Activated CD8-positive, alpha-beta T cell treated with anti-CD3 and anti-CD28 coated beads, Interleukin-2, amount 10 ng/mL, durations not matched to agents 7 days and 5 days (primary cell): ENCODE data around the gene AGPAT1. TPM values are rescaled to one million over a fixed set of nuclear protein-coding genes. Genes with fewer than 3 reads are reported as not detected.

Source experiments
- ATAC-seq: fragments of 150-1000 bp; cut with Tn5 transposase; one replicate; pipeline ENCODE4 v1.10.0; 2021; ENCODE audit warnings: moderate library complexity
- CTCF ChIA-PET: fragments of 350-600 bp; sonication (Branson Sonifier 250); formaldehyde crosslinking; loops from one replicate; lab custom pipeline; 2021; ENCODE audit warnings: antibody characterized with exemption; lab: Charles Lee
- POLR2A ChIA-PET: fragments of 350-600 bp; sonication (Branson Sonifier 250); formaldehyde crosslinking; loops from one replicate; lab custom pipeline; 2021; ENCODE audit warnings: antibody characterized with exemption; lab: Charles Lee
- DNase-seq: peaks from one replicate; pipeline ENCODE4 v3.0.0-alpha.2; 2020
- H3K27ac Mint-ChIP-seq: one replicate; pipeline ENCODE4 v1.8.0; 2021; ENCODE audit warnings: mild to moderate bottlenecking, mixed read lengths
- H3K27me3 Mint-ChIP-seq: one replicate; pipeline ENCODE4 v1.8.0; 2021; ENCODE audit warnings: low read depth, mixed read lengths
- H3K36me3 Mint-ChIP-seq: one replicate; pipeline ENCODE4 v1.8.0; 2021; ENCODE audit warnings: low read depth, mixed read lengths
- H3K4me1 Mint-ChIP-seq: one replicate; pipeline ENCODE4 v1.8.0; 2021; ENCODE audit warnings: low read depth, mixed read lengths
- H3K4me3 Mint-ChIP-seq: one replicate; pipeline ENCODE4 v1.8.0; 2021; ENCODE audit warnings: mild to moderate bottlenecking, mixed read lengths
- H3K9me3 Mint-ChIP-seq: one replicate; pipeline ENCODE4 v1.8.0; 2022; ENCODE audit warnings: mixed read lengths; ENCODE audit not compliant: insufficient read depth
- total RNA-seq, 2 experiments: library from RNA; stranded (reverse); gene quantifications; one replicate each; pipeline ENCODE4 v1.2.3, GENCODE V29; 2021

Gene AGPAT1
- total RNA-seq, 2 experiments from 2014 or later: 40.4 to 46.6 TPM

GRCh38 chr6:32176476-32177182 is 745 bp upstream of the AGPAT1 start:
- Mint-ChIP-seq H3K4me3 (peak overlapping the region; percentile 90), H3K4me1 (peaks cover 68% of the 10 kb centered on the region), H3K27me3 (no peaks in the 10 kb centered on the region), H3K9me3 (no peaks in the 10 kb centered on the region), H3K27ac (peak overlapping the region; percentile 92), H3K36me3 (peaks cover 21% of the 10 kb centered on the region)
- no peak for ATAC-seq
- no peak for DNase-seq
- POLR2A ChIA-PET: interaction anchor here (0.6 to 1.3 kb wide), 12 partner anchors 9 to 217 kb away, joined by 3 to 8 read pairs (median 4); partner anchors contain the start of genes GPSM3 and PBX2
- CTCF ChIA-PET: interaction anchor here (1.0 to 2.5 kb wide), 4 partner anchors 16 to 58 kb away, joined by 5 to 25 read pairs (median 8); partner anchors contain the start of genes ATF6B and GPSM3

GRCh38 chr6:32175322-32175710 is 568 bp downstream of the AGPAT1 start:
- Mint-ChIP-seq H3K36me3 (peaks cover 20% of the 10 kb centered on the region), H3K4me3 (peak overlapping the region; percentile 90), H3K27me3 (no peaks in the 10 kb centered on the region), H3K9me3 (no peaks in the 10 kb centered on the region), H3K4me1 (peaks cover 63% of the 10 kb centered on the region), H3K27ac (peak overlapping the region; percentile 76)
- ChIA-PET CTCF (no interaction called here), POLR2A (no interaction called here)
- DNase-seq (no peak), ATAC-seq (no peak)

- ChIA-PET CTCF (no interaction called here), POLR2A (interaction anchor here (0.5 kb wide), 1 partner anchor 22 kb away, joined by 4 read pairs; no protein-coding TSS in a partner anchor)
- peaks cover 55% of the 10 kb centered on the region for H3K4me1 Mint-ChIP-seq
- ATAC-seq: no peak
- H3K27ac Mint-ChIP-seq: no peak overlapping the region
- H3K27me3 Mint-ChIP-seq: no peaks in the 10 kb centered on the region
- H3K9me3 Mint-ChIP-seq: no peaks in the 10 kb centered on the region
- H3K36me3 Mint-ChIP-seq: peaks cover 24% of the 10 kb centered on the region
- peak overlapping the region; percentile 90 for H3K4me3 Mint-ChIP-seq
- no peak for DNase-seq
Observed at GRCh38 chr6:32174416-32174815, 1.5 kb downstream of the AGPAT1 start.

DNA sequence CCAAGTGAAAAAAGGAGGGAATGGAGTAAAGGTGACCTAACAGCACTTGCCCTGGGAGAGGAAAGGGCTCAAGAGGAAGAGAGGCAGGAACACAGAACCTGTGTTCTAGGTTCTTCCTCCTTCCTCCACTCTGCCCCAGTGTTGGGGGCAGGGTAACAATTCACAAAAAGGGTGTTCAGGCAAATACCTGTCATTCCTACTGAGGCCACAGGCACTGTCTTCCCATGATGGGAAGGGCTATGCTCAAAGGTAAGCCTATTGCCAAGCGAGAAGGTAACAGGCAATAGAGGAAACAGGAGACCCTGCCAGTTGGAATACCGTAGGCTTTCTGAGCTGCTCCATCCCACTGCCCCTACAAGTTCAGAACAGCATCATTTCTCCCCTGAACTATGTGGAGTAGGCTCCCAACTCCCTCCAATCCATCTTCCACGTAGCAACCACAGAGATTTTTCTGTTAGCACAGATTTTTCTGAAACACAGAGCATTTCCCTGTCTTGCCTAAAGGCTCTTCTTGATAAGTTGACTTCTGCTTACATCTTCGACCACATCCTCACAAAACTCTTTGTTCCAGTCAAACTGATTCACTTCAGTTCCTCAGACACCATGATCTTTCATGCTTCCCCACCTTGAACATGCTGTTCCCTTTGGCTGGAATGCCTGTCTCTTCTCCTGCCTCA is 2.7 kb downstream of the AGPAT1 start:
- no peak for ATAC-seq
- H3K4me3 Mint-ChIP-seq: no peak overlapping the region
- no peaks in the 10 kb centered on the region for H3K9me3 Mint-ChIP-seq
- no peaks in the 10 kb centered on the region for H3K27me3 Mint-ChIP-seq
- H3K4me1 Mint-ChIP-seq: peaks cover 46% of the 10 kb centered on the region
- ChIA-PET POLR2A (no interaction called here), CTCF (no interaction called here)
- peaks cover 23% of the 10 kb centered on the region for H3K36me3 Mint-ChIP-seq
- no peak for DNase-seq
- H3K27ac Mint-ChIP-seq: peak overlapping the region; percentile 4

DNA sequence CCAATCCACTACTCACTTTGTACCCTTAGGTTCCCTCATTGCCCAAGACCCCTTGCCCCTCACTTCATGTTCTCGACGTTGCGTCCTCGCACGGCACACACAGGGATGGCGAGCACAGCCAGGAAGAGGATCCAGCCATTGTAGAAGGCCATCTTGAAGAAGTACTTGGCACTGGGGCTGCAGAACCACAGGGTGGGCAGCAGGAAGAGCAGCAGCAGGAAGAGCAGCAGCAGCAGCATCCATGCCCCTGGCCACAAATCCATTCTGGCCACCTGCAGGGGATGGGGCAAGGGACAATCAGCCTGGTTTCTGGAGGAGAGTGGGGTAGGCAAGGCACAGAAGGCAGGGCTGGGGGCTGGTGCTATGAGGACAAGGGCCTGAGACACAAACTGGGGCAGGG is 4.7 kb downstream of the AGPAT1 start:
- Mint-ChIP-seq H3K27ac (no peak overlapping the region), H3K4me3 (no peak overlapping the region), H3K4me1 (peaks cover 32% of the 10 kb centered on the region), H3K36me3 (peaks cover 32% of the 10 kb centered on the region), H3K27me3 (no peaks in the 10 kb centered on the region), H3K9me3 (no peaks in the 10 kb centered on the region)
- no peak for DNase-seq
- ATAC-seq: no peak
- POLR2A ChIA-PET: interaction anchor here (1.0 kb wide), 1 partner anchor 19 kb away, joined by 3 read pairs; the partner anchor contains the start of gene PBX2
- CTCF ChIA-PET: interaction anchor here (1.2 to 1.3 kb wide), 2 partner anchors 24 to 52 kb away, joined by 3 to 5 read pairs; no protein-coding TSS in a partner anchor

GRCh38 chr6:32170294-32170693 is 5.6 kb downstream of the AGPAT1 start:
- H3K4me1 Mint-ChIP-seq: peaks cover 28% of the 10 kb centered on the region
- ATAC-seq: no peak

GRCh38 chr6:32168807-32169591 is 6.9 kb downstream of the AGPAT1 start:
- CTCF ChIA-PET: interaction anchor here (1.2 kb wide), 1 partner anchor 17 kb away, joined by 3 read pairs; the partner anchor contains the start of gene PRRT1

More at GRCh38 chr6:32170294-32170693, 5.6 kb downstream of the AGPAT1 start:
- Mint-ChIP-seq H3K4me3 (no peak overlapping the region), H3K27ac (no peak overlapping the region), H3K27me3 (no peaks in the 10 kb centered on the region), H3K36me3 (peaks cover 37% of the 10 kb centered on the region), H3K9me3 (no peaks in the 10 kb centered on the region)
- ChIA-PET CTCF (no interaction called here), POLR2A (no interaction called here)
- DNase-seq: no peak

DNA sequence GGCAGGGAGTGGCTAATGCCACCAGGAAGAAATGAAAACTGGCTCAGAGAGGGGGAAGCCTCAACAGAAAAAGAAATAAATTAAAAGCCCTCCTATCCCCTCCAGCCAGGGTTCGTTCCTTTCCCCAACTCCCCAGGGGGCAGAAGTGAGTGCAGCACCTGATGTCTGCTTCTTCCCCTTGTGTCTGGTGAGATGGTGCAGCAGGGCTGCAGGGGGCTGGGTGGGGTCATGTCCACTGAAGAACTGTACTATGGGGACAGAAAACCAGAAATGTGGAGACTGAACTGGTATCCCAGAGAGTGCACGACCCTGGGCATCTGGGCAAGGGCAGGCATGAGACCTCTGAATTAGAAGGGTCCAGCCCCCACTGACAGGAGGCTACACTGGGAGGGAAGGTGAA is 7.5 kb downstream of the AGPAT1 start:
- DNase-seq (no peak), ATAC-seq (no peak)
- H3K9me3 Mint-ChIP-seq: no peaks in the 10 kb centered on the region
- no peaks in the 10 kb centered on the region for H3K27me3 Mint-ChIP-seq
- no peak overlapping the region for H3K4me3 Mint-ChIP-seq
- ChIA-PET POLR2A (interaction anchor here (0.6 kb wide), 1 partner anchor 8 kb away, joined by 3 read pairs; no protein-coding TSS in a partner anchor), CTCF (interaction anchor here (1.2 kb wide), 1 partner anchor 16 kb away, joined by 3 read pairs; the partner anchor contains the start of gene PRRT1)
- H3K27ac Mint-ChIP-seq: no peak overlapping the region
- peaks cover 40% of the 10 kb centered on the region for H3K36me3 Mint-ChIP-seq
- H3K4me1 Mint-ChIP-seq: peaks cover 10% of the 10 kb centered on the region

More at GRCh38 chr6:32168807-32169591, 6.9 kb downstream of the AGPAT1 start:
- POLR2A ChIA-PET: no interaction called here
- peaks cover 16% of the 10 kb centered on the region for H3K4me1 Mint-ChIP-seq
- no peaks in the 10 kb centered on the region for H3K27me3 Mint-ChIP-seq
- H3K27ac Mint-ChIP-seq: no peak overlapping the region
- no peak for ATAC-seq
- H3K4me3 Mint-ChIP-seq: no peak overlapping the region
- DNase-seq: no peak
- H3K36me3 Mint-ChIP-seq: peaks cover 40% of the 10 kb centered on the region
- no peaks in the 10 kb centered on the region for H3K9me3 Mint-ChIP-seq

DNA sequence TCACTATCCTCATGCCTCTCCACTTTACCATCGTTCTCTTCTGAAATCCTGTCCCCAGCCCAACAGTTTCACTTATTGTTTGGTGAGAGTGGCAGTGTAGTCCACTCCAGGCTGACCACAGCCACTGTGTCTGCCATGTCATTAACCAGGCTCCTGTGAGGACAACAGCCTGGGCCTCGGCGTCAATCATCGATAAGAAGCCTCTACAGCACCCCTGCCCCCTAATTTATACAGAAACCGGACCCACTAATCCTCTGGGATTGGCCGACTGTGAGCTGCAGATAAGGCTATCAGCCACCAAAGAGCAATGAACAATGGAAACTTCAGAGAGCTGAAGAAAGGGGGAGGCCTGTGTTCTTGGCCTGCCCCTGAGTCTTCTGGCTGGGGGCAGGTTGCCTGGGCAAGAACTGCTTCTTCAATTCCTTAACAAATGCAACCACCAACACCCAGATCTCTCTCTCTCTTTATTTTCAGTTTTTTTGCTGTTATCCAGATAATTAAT is 8.1 kb downstream of the AGPAT1 start:
- Mint-ChIP-seq H3K4me3 (no peak overlapping the region), H3K27me3 (no peaks in the 10 kb centered on the region), H3K9me3 (no peaks in the 10 kb centered on the region), H3K27ac (peak overlapping the region; percentile 5), H3K4me1 (peaks cover 4% of the 10 kb centered on the region), H3K36me3 (peaks cover 40% of the 10 kb centered on the region)
- ChIA-PET CTCF (no interaction called here), POLR2A (interaction anchor here (0.6 to 0.7 kb wide), 2 partner anchors 8 to 1567 kb away, joined by 3 to 4 read pairs; no protein-coding TSS in a partner anchor)
- DNase-seq: no peak
- ATAC-seq: no peak

DNA sequence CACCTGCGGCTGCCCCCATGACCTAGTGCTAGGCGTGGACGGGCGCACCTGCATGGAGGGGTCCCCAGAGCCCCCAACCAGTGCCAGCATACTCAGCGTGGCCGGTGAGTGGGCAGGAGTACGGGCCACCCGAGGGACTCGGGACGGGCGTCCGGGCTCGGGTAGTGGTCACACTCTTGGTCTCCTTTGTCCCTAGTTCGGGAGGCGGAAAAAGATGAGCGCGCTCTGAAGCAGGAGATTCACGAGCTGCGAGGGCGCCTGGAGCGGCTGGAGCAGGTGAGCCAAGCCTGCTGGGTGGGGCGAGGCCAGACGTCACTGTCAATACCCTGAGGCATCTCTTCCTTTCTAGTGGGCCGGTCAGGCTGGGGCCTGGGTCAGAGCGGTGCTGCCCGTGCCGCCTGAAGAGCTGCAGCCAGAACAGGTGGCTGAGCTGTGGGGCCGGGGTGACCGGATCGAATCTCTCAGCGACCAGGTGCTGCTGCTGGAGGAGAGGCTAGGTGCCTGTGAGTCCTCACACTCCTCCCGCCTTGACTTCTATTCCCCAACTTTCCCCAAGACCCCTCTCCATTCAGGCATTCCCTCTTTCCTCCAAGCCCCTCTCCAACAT is 8.6 kb downstream of the AGPAT1 start:
- ATAC-seq (no peak), DNase-seq (no peak)
- Mint-ChIP-seq H3K27me3 (no peaks in the 10 kb centered on the region), H3K27ac (peak overlapping the region; percentile 5), H3K36me3 (peaks cover 40% of the 10 kb centered on the region), H3K9me3 (no peaks in the 10 kb centered on the region), H3K4me3 (no peak overlapping the region), H3K4me1 (no peaks in the 10 kb centered on the region)
- ChIA-PET POLR2A (interaction anchor here (0.7 kb wide), 1 partner anchor 1566 kb away, joined by 4 read pairs; no protein-coding TSS in a partner anchor), CTCF (no interaction called here)
